H1 (cell line): ENCODE data around the gene LIG4. TPM values are rescaled to one million over a fixed set of nuclear protein-coding genes. Genes with fewer than 3 reads are reported as not detected.

ENCODE experiments used
- CTCF ChIA-PET: fragments of 300-600 bp; sonication (Branson Sonifier 250); formaldehyde crosslinking; loops from one replicate; lab custom pipeline; 2021; ENCODE audit not compliant: partially characterized antibody; lab: Charles Lee
- POLR2A ChIA-PET: fragments of 300-600 bp; sonication (Branson Sonifier 250); formaldehyde crosslinking; loops from one replicate; lab custom pipeline; 2021; ENCODE audit warnings: inconsistent platforms; ENCODE audit not compliant: partially characterized antibody; lab: Charles Lee
- DNase-seq, 2 experiments: peaks; one replicate each; pipeline versions ENCODE4 v3.0.0 to v3.0.0-alpha.2; 2010 to 2022; ENCODE audit warnings: low spot score in 2 of 2, low read depth in 1 of 2, mixed read lengths in 1 of 2
- FAIRE-seq: peaks from 2 replicates; lab custom pipeline; 2011; peaks lifted over from hg19 to GRCh38; lab: Jason Lieb, UNC
- H2AFZ ChIP-seq: 2 replicates; pipeline ENCODE4 v1.8.1; 2012; ENCODE audit warnings: low read length, inconsistent platforms
- H2AK5ac ChIP-seq: 2 replicates; pipeline ENCODE4 v1.6.1; 2013; ENCODE audit warnings: low read depth, low read length
- H2BK120ac ChIP-seq: replicated peaks from 2 replicates; pipeline ENCODE3; 2013; ENCODE audit warnings: low read depth, low read length, inconsistent platforms
- H2BK12ac ChIP-seq: 2 replicates; pipeline ENCODE4 v1.6.1; 2013; ENCODE audit warnings: low read depth, low read length
- H2BK15ac ChIP-seq: 2 replicates; pipeline ENCODE4 v1.6.1; 2013; ENCODE audit warnings: low read length
- H2BK20ac ChIP-seq: 2 replicates; pipeline ENCODE4 v1.6.1; 2013; ENCODE audit warnings: low read length
- H2BK5ac ChIP-seq: 2 replicates; pipeline ENCODE4 v1.6.1; 2013; ENCODE audit warnings: low read depth, low read length
- H3K14ac ChIP-seq: 2 replicates; pipeline ENCODE4 v1.6.1; 2013; ENCODE audit warnings: inconsistent platforms; ENCODE audit not compliant: insufficient read length
- H3K18ac ChIP-seq: 2 replicates; pipeline ENCODE4 v1.6.1; 2013; ENCODE audit warnings: low read length; ENCODE audit errors: extremely low read depth
- H3K23ac ChIP-seq: 2 replicates; pipeline ENCODE4 v1.6.1; 2013; ENCODE audit warnings: inconsistent platforms; ENCODE audit not compliant: insufficient read length
- H3K23me2 ChIP-seq: 2 replicates; pipeline ENCODE4 v1.6.1; 2013; ENCODE audit warnings: low read depth, low read length
- H3K27ac ChIP-seq: 2 replicates; pipeline ENCODE4 v1.6.1; 2011; ENCODE audit warnings: low read depth, low read length, inconsistent platforms
- H3K27me3 ChIP-seq, 4 experiments: replicated peaks in 1 of 4; 1 replicate in 1 of 4; 2 replicates in 3 of 4; pipeline versions ENCODE4 v1.6.1 to v1.8.1; 2011 to 2013; ENCODE audit warnings: low read length in 3 of 4, mild to moderate bottlenecking in 3 of 4, inconsistent platforms in 2 of 4, mixed read lengths in 2 of 4, moderate library complexity in 1 of 4; ENCODE audit not compliant: control insufficient read depth in 3 of 4, insufficient read depth in 3 of 4; ENCODE audit errors: extremely low read depth in 1 of 4
- H3K36me3 ChIP-seq, 4 experiments: 2 replicates each; pipeline versions ENCODE4 v1.6.1 to v1.8.1; 2011 to 2013; ENCODE audit warnings: mild to moderate bottlenecking in 4 of 4, low read length in 3 of 4, moderate library complexity in 2 of 4, control low read depth in 1 of 4, inconsistent platforms in 1 of 4; ENCODE audit not compliant: insufficient read depth in 4 of 4, control insufficient read depth in 2 of 4
- H3K4ac ChIP-seq: replicated peaks from 2 replicates; pipeline ENCODE3; 2013; ENCODE audit warnings: low read length, low read depth, mixed read lengths, inconsistent platforms; ENCODE audit not compliant: insufficient read length
- H3K4me1 ChIP-seq, 4 experiments: replicated peaks in 1 of 4; 1 replicate in 1 of 4; 2 replicates in 3 of 4; pipeline versions ENCODE4 v1.6.1 to v1.8.1; 2011 to 2013; ENCODE audit warnings: low read length in 3 of 4, inconsistent platforms in 2 of 4, mixed read lengths in 1 of 4; ENCODE audit not compliant: insufficient read depth in 4 of 4, control insufficient read depth in 3 of 4
- H3K4me2 ChIP-seq, 2 experiments: 2 replicates each; pipeline versions ENCODE4 v1.6.1 to v1.8.1; 2011 to 2013; ENCODE audit warnings: low read depth in 2 of 2, low read length in 2 of 2, control low read depth in 1 of 2, inconsistent platforms in 1 of 2, mild to moderate bottlenecking in 1 of 2; ENCODE audit not compliant: insufficient read depth in 1 of 2
- H3K4me3 ChIP-seq, 4 experiments: fragments of 200-600, 300-600 bp in 1 of 4; sonication (generic), shearing (Covaris generic), sonication (Bioruptor Twin) in 1 of 4; 2 replicates each; pipeline versions ENCODE4 v1.5.1 to v1.8.1; 2011 to 2016; ENCODE audit warnings: low read length in 4 of 4, low read depth in 3 of 4, control low read depth in 2 of 4, inconsistent platforms in 2 of 4, mild to moderate bottlenecking in 2 of 4, mixed read lengths in 1 of 4, moderate library complexity in 1 of 4; ENCODE audit not compliant: insufficient read depth in 2 of 4; ENCODE audit errors: extremely low read depth in 1 of 4
- H3K56ac ChIP-seq: replicated peaks from 2 replicates; pipeline ENCODE3; 2013; ENCODE audit warnings: low read depth, mild to moderate bottlenecking, mixed read lengths, low read length, inconsistent platforms; ENCODE audit not compliant: insufficient read length
- H3K79me1 ChIP-seq: 2 replicates; pipeline ENCODE4 v1.6.1; 2013; ENCODE audit warnings: low read depth, low read length, control low read depth
- H3K79me2 ChIP-seq, 2 experiments: 2 replicates each; pipeline versions ENCODE4 v1.6.1 to v1.8.1; 2012 to 2013; ENCODE audit warnings: low read length in 2 of 2, mild to moderate bottlenecking in 2 of 2, inconsistent platforms in 1 of 2; ENCODE audit not compliant: insufficient read depth in 2 of 2, control insufficient read depth in 1 of 2
- H3K9ac ChIP-seq, 4 experiments: replicated peaks in 1 of 4; 1 replicate in 1 of 4; 2 replicates in 3 of 4; pipeline versions ENCODE4 v1.6.1 to v1.8.1; 2011 to 2013; ENCODE audit warnings: low read depth in 3 of 4, low read length in 3 of 4, control low read depth in 2 of 4, mild to moderate bottlenecking in 2 of 4, moderate library complexity in 2 of 4, inconsistent platforms in 1 of 4; ENCODE audit errors: extremely low read depth in 1 of 4
- H3K9me3 ChIP-seq, 2 experiments: 2 replicates each; pipeline versions ENCODE4 v1.6.1 to v1.8.1; 2012 to 2013; ENCODE audit warnings: mild to moderate bottlenecking in 2 of 2, moderate library complexity in 2 of 2, control low read depth in 1 of 2, inconsistent platforms in 1 of 2, low read depth in 1 of 2, low read length in 1 of 2, mixed read lengths in 1 of 2; ENCODE audit not compliant: insufficient read depth in 2 of 2
- H4K20me1 ChIP-seq, 2 experiments: replicated peaks in 1 of 2; 2 replicates each; pipeline versions ENCODE3 to v1.8.1; 2011 to 2013; ENCODE audit warnings: inconsistent platforms in 2 of 2, low read length in 2 of 2, mild to moderate bottlenecking in 1 of 2; ENCODE audit not compliant: insufficient read depth in 2 of 2, control insufficient read depth in 1 of 2
- H4K5ac ChIP-seq: 2 replicates; pipeline ENCODE4 v1.6.1; 2013; ENCODE audit warnings: low read length, low read depth, mixed read lengths, inconsistent platforms; ENCODE audit not compliant: insufficient read length
- H4K8ac ChIP-seq: 2 replicates; pipeline ENCODE4 v1.8.0; 2013; ENCODE audit warnings: mild to moderate bottlenecking, moderate library complexity, low read length, inconsistent platforms; ENCODE audit not compliant: insufficient read depth; ENCODE audit errors: extremely low read depth
- H4K91ac ChIP-seq: replicated peaks from 2 replicates; pipeline ENCODE3; 2013; ENCODE audit warnings: low read length, mixed read lengths, inconsistent platforms; ENCODE audit not compliant: insufficient read length
- ATF2 ChIP-seq: IDR thresholded peaks from 2 replicates; pipeline ENCODE4 v1.6.1; 2012; ENCODE audit warnings: low read length, inconsistent platforms
- CTBP2 ChIP-seq: IDR thresholded peaks from 2 replicates; pipeline ENCODE4 v1.7.0; 2011; ENCODE audit warnings: borderline replicate concordance, mild to moderate bottlenecking, moderate library complexity, mixed read lengths, low read length; ENCODE audit not compliant: insufficient read depth, insufficient read length
- HDAC2 ChIP-seq, 2 experiments: fragments of 300-600 bp in 1 of 2; sonication (generic) in 1 of 2; IDR thresholded peaks; 2 replicates each; pipeline ENCODE4 v1.6.1; 2011 to 2012; ENCODE audit warnings: low read depth in 2 of 2, low read length in 2 of 2, mild to moderate bottlenecking in 2 of 2, moderate library complexity in 2 of 2, borderline replicate concordance in 1 of 2, inconsistent platforms in 1 of 2
- HDAC6 ChIP-seq: IDR thresholded peaks from one replicate; pipeline ENCODE4 v1.7.1; 2012; ENCODE audit warnings: low read depth, mild to moderate bottlenecking, inconsistent platforms, low read length, moderate library complexity
- KDM1A ChIP-seq: fragments of 200-600, 300-600 bp; sonication (generic); IDR thresholded peaks from 2 replicates; pipeline ENCODE4 v1.7.1; 2016; ENCODE audit warnings: mild to moderate bottlenecking, low read length, borderline replicate concordance
- KDM4A ChIP-seq: IDR thresholded peaks from one replicate; pipeline ENCODE4 v1.7.1; 2012; ENCODE audit warnings: low read depth, mild to moderate bottlenecking, moderate library complexity, low read length, inconsistent platforms; ENCODE audit not compliant: severe bottlenecking
- MAFK ChIP-seq: IDR thresholded peaks from 2 replicates; pipeline ENCODE4 v1.6.1; 2012; ENCODE audit warnings: low read depth, mild to moderate bottlenecking, improper control_type of control experiment, low read length
- NRF1 ChIP-seq: IDR thresholded peaks from 2 replicates; pipeline ENCODE4 v1.6.1; 2011; ENCODE audit warnings: mild to moderate bottlenecking, low read depth, low read length, improper control_type of control experiment
- SAP30 ChIP-seq: fragments of 300-600 bp; sonication (generic); IDR thresholded peaks from 2 replicates; pipeline ENCODE4 v1.7.1; 2012; ENCODE audit warnings: low read length, moderate library complexity, mild to moderate bottlenecking, inconsistent platforms; ENCODE audit not compliant: insufficient read depth, insufficient replicate concordance
- WGBS, 2 experiments: shearing (Covaris generic) in 1 of 2; methylation state at CpG; one replicate each; pipeline versions ENCODE4 v1.1.6 to v1.1.7; 2013 to 2015; ENCODE audit warnings: low lambda C conversion rate in 2 of 2, mixed read lengths in 2 of 2, inconsistent platforms in 1 of 2, low coverage in 1 of 2, missing lambda C conversion rate in 1 of 2; ENCODE audit not compliant: insufficient replicate concordance in 2 of 2, insufficient coverage in 1 of 2, insufficient read length in 1 of 2; ENCODE audit errors: extremely low coverage in 1 of 2, missing lambda C conversion rate in 1 of 2; 5-methylcytosine and 5-hydroxymethylcytosine counted together
- polyA plus RNA-seq, 7 experiments: library from polyadenylated mRNA; depleted of rRNA in 3 of 7; stranded (reverse) in 5 of 7; unstranded in 2 of 7; fragments of >200 nt in 5 of 7; fragments of 200-250 nt in 2 of 7; gene quantifications; 1 replicate in 5 of 7; 2 replicates in 1 of 7; 4 replicates in 1 of 7; pipeline versions ENCODE4 v1.2.1 to v1.2.3, GENCODE V29; 2011 to 2013; ENCODE audit warnings: missing spikeins in 2 of 7, mixed read lengths in 2 of 7
- total RNA-seq: library from RNA; stranded (reverse); fragmentation: NEBNext Ultra II Directional; extraction: Animal tissue kit (Norgen Biotek cat#: 25700); gene quantifications from 2 replicates; pipeline ENCODE4 v1.2.1, GENCODE V29; 2021

Gene LIG4
- total and polyA plus RNA-seq, 2 of the 8 experiments (the other 6 are each of a cell fraction or from before 2014, with no cell fraction given): 1.1 to 4.5 TPM

GRCh38 chr13:108223687-108224503 lies 8.6 kb upstream of the LIG4 start:
- FAIRE-seq: no peak
- Histone ChIP-seq H2AK5ac (no peak overlapping the region), H4K91ac (no peak overlapping the region), H2BK20ac (no peak overlapping the region), H3K18ac (no peak overlapping the region), H3K4ac (no peak overlapping the region), H3K79me2 (peaks cover 3 to 78% of the 10 kb centered on the region in 2 experiments; a peak in 3 of 4 replicates), H3K14ac (no peak overlapping the region), H3K79me1 (no peaks in the 10 kb centered on the region; the same call in 1 of the 2 replicates), H4K20me1 (peaks cover 2 to 7% of the 10 kb centered on the region in 2 experiments), H3K56ac (no peak overlapping the region), H3K4me1 (no peaks in the 10 kb centered on the region; a peak in 1 of 7 replicates), H4K8ac (no peak overlapping the region), H3K4me2 (no peak overlapping the region), H3K27me3 (no peaks in the 10 kb centered on the region), H3K23ac (no peak overlapping the region), H4K5ac (no peak overlapping the region), H3K9ac (no peak overlapping the region), H3K27ac (no peak overlapping the region), H2BK15ac (no peak overlapping the region), H3K23me2 (no peaks in the 10 kb centered on the region), H2BK5ac (no peak overlapping the region), H2BK120ac (no peak overlapping the region), H3K4me3 (no peak overlapping the region), H3K9me3 (no peaks in the 10 kb centered on the region), H3K36me3 (no peaks in the 10 kb centered on the region), H2AFZ (no peak overlapping the region), H2BK12ac (no peak overlapping the region)
- no peak for DNase-seq
- POLR2A ChIA-PET: no interaction called here
- WGBS, 2 experiments: 89% methylated on average over 7 of the region's 7 CpGs; no CpG with 5 or more reads in 1 of the 2 experiments
- CTCF ChIA-PET: interaction anchor here (0.6 to 1.2 kb wide), 4 partner anchors 284 to 808 kb away, joined by 3 read pairs; no protein-coding TSS in a partner anchor
- TF ChIP-seq SAP30 (no peak), MAFK (no peak), HDAC6 (no peak), CTBP2 (no peak), KDM1A (no peak), HDAC2 (IDR thresholded peaks at IDR 0.05; ENCODE audit: borderline replicate concordance in 1 of 2, low read depth in 2 of 2, low read length in 2 of 2) (no peak), NRF1 (no peak), ATF2 (no peak), KDM4A (no peak)
